ENCODE results near the gene AHCYL2.
"Not testable (repeated sequence)": the region's sequence is repeated elsewhere in the genome, so short reads cannot be mapped to it uniquely, and the experiment has no call there.

AHCYL2 gene

GRCh38 chr7:129341816-129342806 is 117.3 kb downstream of the AHCYL2 start:
- H3K4me3 ChIP-seq (ENCODE audit: low read depth, low read length) = no peak overlapping the region
- TF ChIP-seq CTCF (IDR thresholded peaks at IDR 0.05; ENCODE audit: insufficient read depth, low read length, missing control alignments) = no peak
- DNase-seq (ENCODE audit: low read depth, low spot score) = no peak
- CTCF ChIA-PET = interaction anchor here (0.5 to 8.0 kb wide), 43 partner anchors 8 to 488 kb away, joined by 3 to 87 read pairs (median 4); partner anchors contain the start of gene NRF1
- POLR2A ChIA-PET = no interaction called here

- ChIA-PET CTCF (interaction anchor here (0.5 to 8.0 kb wide), 45 partner anchors 10 to 487 kb away, joined by 3 to 87 read pairs (median 4); partner anchors contain the start of gene NRF1), POLR2A (no interaction called here)
- no peak overlapping the region for H3K4me3 ChIP-seq (ENCODE audit: low read depth, low read length)
- no peak for DNase-seq (ENCODE audit: low read depth, low spot score)
- TF ChIP-seq CTCF (IDR thresholded peaks at IDR 0.05; ENCODE audit: insufficient read depth, low read length, missing control alignments) = peak; percentile 48
These were observed 118.4 kb downstream of the AHCYL2 start for GRCh38 chr7:129343099-129343700.

- no peak overlapping the region for H3K4me3 ChIP-seq (ENCODE audit: low read depth, low read length)
- ChIA-PET CTCF (interaction anchor here (0.7 to 8.0 kb wide), 3 partner anchors 123 to 296 kb away, joined by 3 to 87 read pairs (median 5); no protein-coding TSS in a partner anchor), POLR2A (no interaction called here)
- DNase-seq (ENCODE audit: low read depth, low spot score) = no peak
- TF ChIP-seq CTCF (IDR thresholded peaks at IDR 0.05; ENCODE audit: insufficient read depth, low read length, missing control alignments) = no peak
These were observed 122.5 kb downstream of the AHCYL2 start for GRCh38 chr7:129347330-129347729.

- ChIA-PET CTCF (interaction anchor here (1.2 to 8.0 kb wide), 2 partner anchors 123 to 130 kb away, joined by 5 to 87 read pairs; no protein-coding TSS in a partner anchor), POLR2A (no interaction called here)
- TF ChIP-seq CTCF (IDR thresholded peaks at IDR 0.05; ENCODE audit: insufficient read depth, low read length, missing control alignments) = no peak
- DNase-seq (ENCODE audit: low read depth, low spot score) = no peak
- no peak overlapping the region for H3K4me3 ChIP-seq (ENCODE audit: low read depth, low read length)
These were observed 123.4 kb downstream of the AHCYL2 start for GRCh38 chr7:129348023-129348740.

GRCh38 chr7:129351320-129351719 is 126.5 kb downstream of the AHCYL2 start:
- POLR2A ChIA-PET = no interaction called here
- H3K4me3 ChIP-seq (ENCODE audit: low read depth, low read length) = no peak overlapping the region
- CTCF ChIA-PET = interaction anchor here (5.2 to 11.7 kb wide), 2 partner anchors 8 to 17 kb away, joined by 33 to 101 read pairs; no protein-coding TSS in a partner anchor
- TF ChIP-seq CTCF (IDR thresholded peaks at IDR 0.05; ENCODE audit: insufficient read depth, low read length, missing control alignments) = no peak
- no peak for DNase-seq (ENCODE audit: low read depth, low spot score)

- H3K4me3 ChIP-seq (ENCODE audit: low read depth, low read length); DNase-seq (ENCODE audit: low read depth, low spot score); POLR2A ChIA-PET: not testable (repeated sequence)
- CTCF ChIA-PET = interaction anchor here (1.4 to 11.7 kb wide), 4 partner anchors 10 to 118 kb away, joined by 4 to 101 read pairs (median 18); no protein-coding TSS in a partner anchor
These were observed 128.3 kb downstream of the AHCYL2 start for GRCh38 chr7:129353104-129353503.

All from AG04449 (cell line).